Glutamatergic neuron (in vitro differentiated cells): ENCODE measurements around the gene CEMP1. TPM values are rescaled to one million over a fixed set of nuclear protein-coding genes. Genes with fewer than 3 reads are reported as not detected.

Experiments
- DNase-seq: peaks from one replicate; pipeline ENCODE4 v3.0.0; 2022
- H3K27ac Mint-ChIP-seq: one replicate; pipeline ENCODE4 v1.8.0; 2020; ENCODE audit warnings: mild to moderate bottlenecking, mixed read lengths, inconsistent platforms; ENCODE audit not compliant: unreplicated experiment
- H3K27me3 Mint-ChIP-seq: one replicate; pipeline ENCODE4 v1.8.0; 2020; ENCODE audit warnings: mild to moderate bottlenecking, moderate library complexity, mixed read lengths, inconsistent platforms; ENCODE audit not compliant: unreplicated experiment
- H3K36me3 Mint-ChIP-seq: one replicate; pipeline ENCODE4 v1.8.0; 2020; ENCODE audit warnings: mild to moderate bottlenecking, mixed read lengths, inconsistent platforms; ENCODE audit not compliant: unreplicated experiment
- H3K4me1 Mint-ChIP-seq: one replicate; pipeline ENCODE4 v1.8.0; 2020; ENCODE audit warnings: mild to moderate bottlenecking, low read depth, mixed read lengths, inconsistent platforms; ENCODE audit not compliant: unreplicated experiment
- H3K4me3 Mint-ChIP-seq: one replicate; pipeline ENCODE4 v1.8.0; 2020; ENCODE audit warnings: mild to moderate bottlenecking, mixed read lengths, inconsistent platforms; ENCODE audit not compliant: unreplicated experiment
- H3K9me3 Mint-ChIP-seq: one replicate; pipeline ENCODE4 v1.8.0; 2020; ENCODE audit warnings: mild to moderate bottlenecking, moderate library complexity, mixed read lengths, inconsistent platforms; ENCODE audit not compliant: unreplicated experiment
- CTCF ChIP-seq: fragments of 200-600 bp; sonication (generic); IDR thresholded peaks from one replicate; pipeline ENCODE4 v1.5.0; 2021; ENCODE audit not compliant: partially characterized antibody, unreplicated experiment
- total RNA-seq: library from RNA; stranded (reverse); fragmentation: NEBNext Ultra II Directional; extraction: Animal tissue kit (Norgen Biotek cat#: 25700); gene quantifications from one replicate; pipeline ENCODE4 v1.2.1, GENCODE V29; 2021; ENCODE audit not compliant: unreplicated experiment

The CEMP1 gene
- total RNA-seq, 1 donor from 2014 or later = not detected

GRCh38 chr16:2520097-2520783 is 11.0 kb downstream of the CEMP1 start, which contains the start of gene AMDHD2:
AMDHD2 (plus strand) TSS chr16:2520371; CDS start chr16:2520459, 88 bp downstream.
- Mint-ChIP-seq H3K27ac (peak within 1 kb of the TSS; percentile 90), H3K36me3 (no peaks in the 10 kb centered on the region)

GRCh38 chr16:2519711-2520080 is 11.5 kb downstream of the CEMP1 start:
- Mint-ChIP-seq H3K9me3 (peaks cover 28% of the 10 kb centered on the region), H3K4me1 (peaks cover 25% of the 10 kb centered on the region), H3K4me3 (peak overlapping the region; percentile 79), H3K27me3 (peaks cover 22% of the 10 kb centered on the region), H3K36me3 (no peaks in the 10 kb centered on the region), H3K27ac (peak overlapping the region; percentile 90)
- TF ChIP-seq CTCF = no peak
- DNase-seq = no peak

More at GRCh38 chr16:2520097-2520783, 11.0 kb downstream of the CEMP1 start, which contains the start of gene AMDHD2:
- H3K9me3 Mint-ChIP-seq = peaks cover 26% of the 10 kb centered on the region
- peak within 1 kb of the TSS; percentile 86 for H3K4me3 Mint-ChIP-seq
- no peak for TF ChIP-seq CTCF
- peaks cover 20% of the 10 kb centered on the region for H3K27me3 Mint-ChIP-seq
- H3K4me1 Mint-ChIP-seq = peaks cover 23% of the 10 kb centered on the region
- peak; percentile 93 for DNase-seq

- Mint-ChIP-seq H3K27ac (peak overlapping the region; percentile 90), H3K36me3 (no peaks in the 10 kb centered on the region), H3K4me1 (peaks cover 23% of the 10 kb centered on the region), H3K27me3 (peaks cover 23% of the 10 kb centered on the region), H3K4me3 (peak overlapping the region; percentile 79), H3K9me3 (peaks cover 26% of the 10 kb centered on the region)
- no peak for TF ChIP-seq CTCF
- DNase-seq = no peak
Observed at GRCh38 chr16:2518823-2519710, 12.1 kb downstream of the CEMP1 start.

GRCh38 chr16:2517954-2518605 is 13.1 kb downstream of the CEMP1 start:
- Mint-ChIP-seq H3K4me1 (peaks cover 23% of the 10 kb centered on the region), H3K4me3 (no peak overlapping the region), H3K27ac (peak overlapping the region; percentile 85), H3K27me3 (peaks cover 27% of the 10 kb centered on the region), H3K9me3 (peaks cover 29% of the 10 kb centered on the region), H3K36me3 (no peaks in the 10 kb centered on the region)
- TF ChIP-seq CTCF = no peak
- no peak for DNase-seq
